Measurements from ENCODE around the gene RDM1.

RDM1 gene

DNA sequence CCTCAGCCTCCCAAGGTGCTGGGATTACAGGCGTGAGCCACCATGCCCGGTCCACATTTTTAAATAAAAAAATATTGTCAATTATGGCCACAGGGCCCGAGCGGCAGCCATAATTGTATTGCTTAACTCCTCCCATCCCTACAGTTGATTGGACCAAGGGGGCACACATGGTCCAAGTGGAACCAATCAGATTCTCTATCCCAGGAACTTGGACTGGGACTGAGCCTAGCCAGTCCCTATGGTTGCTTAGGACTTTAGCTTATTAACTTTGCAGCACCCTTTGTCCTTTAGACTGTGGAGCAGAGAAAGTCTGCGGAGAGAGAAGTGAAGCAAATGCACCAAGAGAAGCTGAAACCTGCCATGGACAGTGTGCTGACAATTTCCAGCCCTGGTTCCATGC is 5.5 kb upstream of the RDM1 start:
- H3K9ac ChIP-seq (ENCODE audit: low read depth in 1 of 2, low read length in 2 of 2), result no peak overlapping the region
- H3K27ac ChIP-seq (ENCODE audit: low read depth, low read length), result no peak overlapping the region
- H3K36me3 ChIP-seq (ENCODE audit: control insufficient read depth in 1 of 2, insufficient read depth in 2 of 2, low read length in 2 of 2), result no peaks in the 10 kb centered on the region
- no peaks in the 10 kb centered on the region for H3K9me3 ChIP-seq (ENCODE audit: control insufficient read depth in 1 of 2, low read length in 2 of 2)
- no peak overlapping the region for H3K4me3 ChIP-seq (ENCODE audit: low read depth in 1 of 2, low read length in 2 of 2)
- no peaks in the 10 kb centered on the region for H3K4me1 ChIP-seq (ENCODE audit: control insufficient read depth in 1 of 2, insufficient read depth in 2 of 2, low read length in 2 of 2)
- no peaks in the 10 kb centered on the region for H3K27me3 ChIP-seq (ENCODE audit: control insufficient read depth in 1 of 2, insufficient read depth in 2 of 2, low read length in 2 of 2)

DNA sequence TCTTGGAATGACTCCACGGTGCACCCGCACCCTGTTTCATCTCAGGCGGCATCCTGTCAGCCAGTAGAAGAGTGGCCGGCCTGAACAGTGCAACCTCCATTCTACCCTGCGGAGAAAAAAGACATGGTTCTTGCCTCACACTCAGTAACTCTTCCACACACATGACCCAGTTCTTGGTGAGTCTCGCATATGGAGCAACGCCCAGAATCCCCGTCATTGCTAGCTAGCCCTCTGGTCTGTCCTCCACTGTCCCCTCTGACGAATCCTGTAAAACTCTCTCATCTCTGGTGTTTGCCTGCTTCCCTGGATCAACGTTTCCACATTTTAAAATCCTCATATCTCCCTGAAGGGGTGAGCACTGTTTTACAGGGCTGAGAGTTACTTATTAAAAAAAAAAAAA is 4.2 kb upstream of the RDM1 start:
- Histone ChIP-seq H3K9me3 (ENCODE audit: control insufficient read depth in 1 of 2, low read length in 2 of 2) (no peaks in the 10 kb centered on the region), H3K4me1 (ENCODE audit: control insufficient read depth in 1 of 2, insufficient read depth in 2 of 2, low read length in 2 of 2) (peaks cover 6 to 7% of the 10 kb centered on the region in 2 donors), H3K27ac (ENCODE audit: low read depth, low read length) (no peak overlapping the region), H3K9ac (ENCODE audit: low read depth in 1 of 2, low read length in 2 of 2) (no peak overlapping the region), H3K36me3 (ENCODE audit: control insufficient read depth in 1 of 2, insufficient read depth in 2 of 2, low read length in 2 of 2) (no peaks in the 10 kb centered on the region), H3K27me3 (ENCODE audit: control insufficient read depth in 1 of 2, insufficient read depth in 2 of 2, low read length in 2 of 2) (no peaks in the 10 kb centered on the region), H3K4me3 (ENCODE audit: low read depth in 1 of 2, low read length in 2 of 2) (no peak overlapping the region)

DNA sequence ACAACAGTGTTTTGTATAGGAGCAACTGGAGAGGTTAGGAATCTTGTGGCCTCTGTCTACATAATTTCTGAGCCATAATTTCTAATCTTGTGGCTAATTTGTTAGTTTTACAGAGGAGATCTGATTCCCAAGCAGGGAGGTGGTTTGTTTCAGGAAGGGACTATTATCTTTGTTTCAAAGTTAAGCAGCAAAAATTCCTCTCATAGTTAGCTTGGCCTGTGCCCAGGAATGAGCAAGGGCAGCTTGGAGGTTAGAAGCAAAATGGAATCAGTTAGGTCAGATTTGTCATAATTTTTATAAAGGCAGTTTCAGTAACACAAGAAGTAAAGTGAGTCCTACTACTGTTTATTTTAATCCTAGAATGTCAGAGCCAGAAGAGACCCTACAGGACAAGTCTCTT is 2.0 kb upstream of the RDM1 start:
- H3K27me3 ChIP-seq (ENCODE audit: control insufficient read depth in 1 of 2, insufficient read depth in 2 of 2, low read length in 2 of 2), result no peaks in the 10 kb centered on the region
- H3K36me3 ChIP-seq (ENCODE audit: control insufficient read depth in 1 of 2, insufficient read depth in 2 of 2, low read length in 2 of 2), result no peaks in the 10 kb centered on the region
- H3K27ac ChIP-seq (ENCODE audit: low read depth, low read length), result no peak overlapping the region
- no peak overlapping the region for H3K9ac ChIP-seq (ENCODE audit: low read depth in 1 of 2, low read length in 2 of 2)
- H3K4me3 ChIP-seq (ENCODE audit: low read depth in 1 of 2, low read length in 2 of 2), result no peak overlapping the region
- H3K9me3 ChIP-seq (ENCODE audit: control insufficient read depth in 1 of 2, low read length in 2 of 2), result no peaks in the 10 kb centered on the region
- peaks cover 7% of the 10 kb centered on the region in 2 donors for H3K4me1 ChIP-seq (ENCODE audit: control insufficient read depth in 1 of 2, insufficient read depth in 2 of 2, low read length in 2 of 2)

DNA sequence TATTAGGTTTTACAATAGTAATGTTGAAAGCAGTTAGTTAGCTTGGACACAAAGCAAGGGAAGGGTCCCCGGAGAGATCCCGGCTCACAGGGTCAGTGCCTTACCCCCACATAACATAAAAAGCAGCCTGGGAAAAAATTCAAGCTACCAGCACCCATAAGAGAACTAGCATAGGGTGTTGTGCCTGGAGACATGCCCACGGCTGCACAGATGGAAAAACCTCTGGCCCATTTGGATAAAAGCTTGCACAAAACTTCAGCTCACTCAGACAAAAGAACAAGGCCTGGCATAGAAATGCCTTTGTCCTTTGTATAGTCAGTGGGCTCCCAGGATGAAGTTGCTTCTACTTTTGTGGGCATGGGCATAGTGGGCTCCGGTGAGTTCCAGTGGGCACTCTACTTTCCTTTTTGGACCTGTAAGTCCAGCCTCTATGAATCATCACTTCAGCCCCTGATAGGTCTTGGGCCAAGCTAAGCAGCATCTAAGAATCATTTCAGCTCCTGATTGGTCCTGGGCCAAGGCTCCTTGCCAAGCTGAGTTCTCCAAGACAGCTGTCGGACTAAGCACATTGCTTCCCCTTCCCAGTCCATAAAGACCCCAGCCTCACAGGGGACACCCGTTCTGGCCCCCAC is 1.3 kb upstream of the RDM1 start:
- Histone ChIP-seq H3K9ac (ENCODE audit: low read depth in 1 of 2, low read length in 2 of 2) (no peak overlapping the region), H3K36me3 (ENCODE audit: control insufficient read depth in 1 of 2, insufficient read depth in 2 of 2, low read length in 2 of 2) (no peaks in the 10 kb centered on the region), H3K4me1 (ENCODE audit: control insufficient read depth in 1 of 2, insufficient read depth in 2 of 2, low read length in 2 of 2) (peaks cover 7% of the 10 kb centered on the region in 2 donors), H3K27me3 (ENCODE audit: control insufficient read depth in 1 of 2, insufficient read depth in 2 of 2, low read length in 2 of 2) (no peaks in the 10 kb centered on the region), H3K27ac (ENCODE audit: low read depth, low read length) (no peak overlapping the region), H3K9me3 (ENCODE audit: control insufficient read depth in 1 of 2, low read length in 2 of 2) (no peaks in the 10 kb centered on the region), H3K4me3 (ENCODE audit: low read depth in 1 of 2, low read length in 2 of 2) (no peak overlapping the region)

- no peaks in the 10 kb centered on the region for H3K36me3 ChIP-seq (ENCODE audit: control insufficient read depth in 1 of 2, insufficient read depth in 2 of 2, low read length in 2 of 2)
- peaks cover 7% of the 10 kb centered on the region in 2 donors for H3K4me1 ChIP-seq (ENCODE audit: control insufficient read depth in 1 of 2, insufficient read depth in 2 of 2, low read length in 2 of 2)
- no peak overlapping the region for H3K9ac ChIP-seq (ENCODE audit: low read depth in 1 of 2, low read length in 2 of 2)
- no peak overlapping the region for H3K27ac ChIP-seq (ENCODE audit: low read depth, low read length)
- no peak overlapping the region for H3K4me3 ChIP-seq (ENCODE audit: low read depth in 1 of 2, low read length in 2 of 2)
- H3K9me3 ChIP-seq (ENCODE audit: control insufficient read depth in 1 of 2, low read length in 2 of 2), result no peaks in the 10 kb centered on the region
- H3K27me3 ChIP-seq (ENCODE audit: control insufficient read depth in 1 of 2, insufficient read depth in 2 of 2, low read length in 2 of 2), result no peaks in the 10 kb centered on the region
Measured at GRCh38 chr17:35927714-35928113, 2.9 kb downstream of the RDM1 start.

- no peaks in the 10 kb centered on the region for H3K4me1 ChIP-seq (ENCODE audit: control insufficient read depth in 1 of 2, insufficient read depth in 2 of 2, low read length in 2 of 2)
- no peaks in the 10 kb centered on the region for H3K27me3 ChIP-seq (ENCODE audit: control insufficient read depth in 1 of 2, insufficient read depth in 2 of 2, low read length in 2 of 2)
- H3K36me3 ChIP-seq (ENCODE audit: control insufficient read depth in 1 of 2, insufficient read depth in 2 of 2, low read length in 2 of 2), result no peaks in the 10 kb centered on the region
- H3K9me3 ChIP-seq (ENCODE audit: control insufficient read depth in 1 of 2, low read length in 2 of 2), result no peaks in the 10 kb centered on the region
- no peak overlapping the region for H3K27ac ChIP-seq (ENCODE audit: low read depth, low read length)
- no peak overlapping the region for H3K4me3 ChIP-seq (ENCODE audit: low read depth in 1 of 2, low read length in 2 of 2)
- no peak overlapping the region for H3K9ac ChIP-seq (ENCODE audit: low read depth in 1 of 2, low read length in 2 of 2)
Measured at GRCh38 chr17:35923609-35924114, 6.9 kb downstream of the RDM1 start.

DNA sequence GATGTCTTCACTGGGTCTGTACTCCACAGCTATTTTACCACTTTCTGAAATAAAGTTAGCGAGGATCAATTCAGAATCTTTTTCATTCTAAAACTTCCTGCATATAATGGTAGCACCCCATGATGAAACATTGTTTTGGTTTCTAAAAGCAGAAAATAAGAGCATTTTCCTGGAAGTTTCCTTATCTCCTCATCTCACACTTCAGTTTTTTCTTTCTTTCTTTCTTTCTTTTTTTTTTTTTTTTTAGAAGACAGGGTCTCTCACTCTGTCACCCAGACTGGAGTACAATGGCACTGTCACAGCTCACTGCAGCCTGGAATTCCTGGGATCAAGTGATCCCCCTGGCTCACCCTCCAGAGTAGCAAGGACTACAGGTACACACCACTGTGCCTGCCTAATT is 10.3 kb downstream of the RDM1 start:
- H3K27ac ChIP-seq (ENCODE audit: low read depth, low read length), result no peak overlapping the region
- H3K9ac ChIP-seq (ENCODE audit: low read depth in 1 of 2, low read length in 2 of 2), result no peak overlapping the region
- H3K27me3 ChIP-seq (ENCODE audit: control insufficient read depth in 1 of 2, insufficient read depth in 2 of 2, low read length in 2 of 2), result no peaks in the 10 kb centered on the region
- no peak overlapping the region for H3K4me3 ChIP-seq (ENCODE audit: low read depth in 1 of 2, low read length in 2 of 2)
- no peaks in the 10 kb centered on the region for H3K36me3 ChIP-seq (ENCODE audit: control insufficient read depth in 1 of 2, insufficient read depth in 2 of 2, low read length in 2 of 2)
- H3K4me1 ChIP-seq (ENCODE audit: control insufficient read depth in 1 of 2, insufficient read depth in 2 of 2, low read length in 2 of 2), result no peaks in the 10 kb centered on the region
- H3K9me3 ChIP-seq (ENCODE audit: control insufficient read depth in 1 of 2, low read length in 2 of 2), result no peaks in the 10 kb centered on the region

DNA sequence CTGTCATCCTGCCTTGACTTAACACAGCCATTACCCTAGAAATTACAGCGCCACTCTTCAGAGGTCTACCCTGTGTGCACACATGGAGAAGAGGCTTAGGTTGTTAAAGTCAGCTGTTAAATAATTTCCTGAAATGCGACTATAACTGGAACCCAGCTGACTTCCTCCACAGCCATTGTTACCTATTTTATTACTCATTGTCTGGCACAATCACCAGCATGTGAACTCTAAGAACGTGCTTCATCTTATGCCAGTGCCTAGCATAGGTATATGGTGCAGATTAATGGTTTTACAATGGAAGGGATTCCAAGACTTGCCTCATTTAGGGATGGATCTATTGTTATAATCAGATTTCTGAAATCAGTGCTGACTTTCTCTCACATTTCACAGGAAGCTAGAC is 11.9 kb downstream of the RDM1 start:
- Histone ChIP-seq H3K9me3 (ENCODE audit: control insufficient read depth in 1 of 2, low read length in 2 of 2) (no peaks in the 10 kb centered on the region), H3K27ac (ENCODE audit: low read depth, low read length) (no peak overlapping the region), H3K4me1 (ENCODE audit: control insufficient read depth in 1 of 2, insufficient read depth in 2 of 2, low read length in 2 of 2) (no peaks in the 10 kb centered on the region), H3K4me3 (ENCODE audit: low read depth in 1 of 2, low read length in 2 of 2) (no peak overlapping the region), H3K9ac (ENCODE audit: low read depth in 1 of 2, low read length in 2 of 2) (no peak overlapping the region), H3K36me3 (ENCODE audit: control insufficient read depth in 1 of 2, insufficient read depth in 2 of 2, low read length in 2 of 2) (no peaks in the 10 kb centered on the region), H3K27me3 (ENCODE audit: control insufficient read depth in 1 of 2, insufficient read depth in 2 of 2, low read length in 2 of 2) (no peaks in the 10 kb centered on the region)

DNA sequence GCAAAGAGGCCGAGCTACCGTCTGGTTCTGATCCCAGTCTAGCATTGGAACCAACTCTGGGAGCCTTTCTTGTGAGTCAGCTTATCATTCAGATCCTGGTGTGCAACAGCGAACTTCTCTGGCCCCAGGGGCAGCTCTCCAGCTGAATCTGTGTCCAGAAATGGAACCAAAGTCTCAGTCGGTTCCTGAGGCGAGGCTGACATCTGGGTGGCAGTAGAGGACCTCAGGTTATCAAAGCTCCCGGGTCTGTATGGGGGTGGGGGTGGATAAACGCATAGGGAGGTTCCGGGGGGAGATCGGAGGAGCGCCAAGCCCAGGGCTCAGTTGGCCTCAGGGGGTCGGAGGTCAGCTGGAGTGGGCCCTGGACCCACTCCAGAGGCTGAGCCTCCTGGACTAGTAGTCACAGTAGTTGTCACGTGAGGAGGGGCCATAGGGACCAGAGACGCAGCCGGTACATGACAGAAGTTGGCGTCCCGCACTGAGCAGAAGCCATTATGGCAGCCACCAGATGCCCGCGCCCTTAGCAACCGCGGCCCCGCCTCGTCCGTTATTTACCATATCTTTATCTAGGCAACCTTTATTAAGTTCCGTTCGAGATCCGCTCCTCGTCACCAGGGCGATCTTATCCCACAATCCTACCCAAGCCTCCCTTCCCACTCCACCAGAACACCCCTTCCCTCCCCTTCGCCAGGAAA is 12.9 kb downstream of the RDM1 start:
- H3K36me3 ChIP-seq (ENCODE audit: control insufficient read depth in 1 of 2, insufficient read depth in 2 of 2, low read length in 2 of 2), result no peaks in the 10 kb centered on the region

GRCh38 chr17:35915153-35915964 is 15.2 kb downstream of the RDM1 start:
- H3K9me3 ChIP-seq (ENCODE audit: control insufficient read depth in 1 of 2, low read length in 2 of 2), result no peaks in the 10 kb centered on the region
- H3K27ac ChIP-seq (ENCODE audit: low read depth, low read length), result no peak overlapping the region
- no peaks in the 10 kb centered on the region for H3K4me1 ChIP-seq (ENCODE audit: control insufficient read depth in 1 of 2, insufficient read depth in 2 of 2, low read length in 2 of 2)
- H3K36me3 ChIP-seq (ENCODE audit: control insufficient read depth in 1 of 2, insufficient read depth in 2 of 2, low read length in 2 of 2), result no peaks in the 10 kb centered on the region
- H3K4me3 ChIP-seq (ENCODE audit: low read depth in 1 of 2, low read length in 2 of 2), result no peak overlapping the region
- H3K9ac ChIP-seq (ENCODE audit: low read depth in 1 of 2, low read length in 2 of 2), result no peak overlapping the region
- no peaks in the 10 kb centered on the region for H3K27me3 ChIP-seq (ENCODE audit: control insufficient read depth in 1 of 2, insufficient read depth in 2 of 2, low read length in 2 of 2)

More for the DNA sequence above, 12.9 kb downstream of the RDM1 start:
- no peaks in the 10 kb centered on the region for H3K9me3 ChIP-seq (ENCODE audit: control insufficient read depth in 1 of 2, low read length in 2 of 2)
- no peak overlapping the region for H3K4me3 ChIP-seq (ENCODE audit: low read depth in 1 of 2, low read length in 2 of 2)
- no peak overlapping the region for H3K9ac ChIP-seq (ENCODE audit: low read depth in 1 of 2, low read length in 2 of 2)
- no peaks in the 10 kb centered on the region for H3K4me1 ChIP-seq (ENCODE audit: control insufficient read depth in 1 of 2, insufficient read depth in 2 of 2, low read length in 2 of 2)
- no peaks in the 10 kb centered on the region for H3K27me3 ChIP-seq (ENCODE audit: control insufficient read depth in 1 of 2, insufficient read depth in 2 of 2, low read length in 2 of 2)
- no peak overlapping the region for H3K27ac ChIP-seq (ENCODE audit: low read depth, low read length)

All from duodenal mucosa (tissue), 2 donors.